ENCODE measurements around the gene HIVEP3. TPM values are rescaled to one million over a fixed set of nuclear protein-coding genes. Genes with fewer than 3 reads are reported as not detected.

Gene HIVEP3
- total RNA-seq, 2 experiments from 2014 or later = 18.6 to 20.4 TPM

- intact Hi-C loops (cut with micrococcal nuclease) = no loop called here
- DNase-seq = no peak
- ChIA-PET CTCF (interaction anchor here (1.7 kb wide), 1 partner anchor 8 kb away, joined by 7 read pairs; no protein-coding TSS in a partner anchor), POLR2A (interaction anchor here (1.5 kb wide), 2 partner anchors 9 to 10 kb away, joined by 3 to 5 read pairs; no protein-coding TSS in a partner anchor)
- Mint-ChIP-seq H3K27ac (no peak overlapping the region), H3K9me3 (no peaks in the 10 kb centered on the region), H3K4me1 (ENCODE audit: low read depth) (peaks cover 13% of the 10 kb centered on the region), H3K4me3 (no peak overlapping the region), H3K27me3 (no peaks in the 10 kb centered on the region), H3K36me3 (ENCODE audit: low read depth) (no peaks in the 10 kb centered on the region)
- ATAC-seq = no peak
- TF ChIP-seq, protein P1, sequence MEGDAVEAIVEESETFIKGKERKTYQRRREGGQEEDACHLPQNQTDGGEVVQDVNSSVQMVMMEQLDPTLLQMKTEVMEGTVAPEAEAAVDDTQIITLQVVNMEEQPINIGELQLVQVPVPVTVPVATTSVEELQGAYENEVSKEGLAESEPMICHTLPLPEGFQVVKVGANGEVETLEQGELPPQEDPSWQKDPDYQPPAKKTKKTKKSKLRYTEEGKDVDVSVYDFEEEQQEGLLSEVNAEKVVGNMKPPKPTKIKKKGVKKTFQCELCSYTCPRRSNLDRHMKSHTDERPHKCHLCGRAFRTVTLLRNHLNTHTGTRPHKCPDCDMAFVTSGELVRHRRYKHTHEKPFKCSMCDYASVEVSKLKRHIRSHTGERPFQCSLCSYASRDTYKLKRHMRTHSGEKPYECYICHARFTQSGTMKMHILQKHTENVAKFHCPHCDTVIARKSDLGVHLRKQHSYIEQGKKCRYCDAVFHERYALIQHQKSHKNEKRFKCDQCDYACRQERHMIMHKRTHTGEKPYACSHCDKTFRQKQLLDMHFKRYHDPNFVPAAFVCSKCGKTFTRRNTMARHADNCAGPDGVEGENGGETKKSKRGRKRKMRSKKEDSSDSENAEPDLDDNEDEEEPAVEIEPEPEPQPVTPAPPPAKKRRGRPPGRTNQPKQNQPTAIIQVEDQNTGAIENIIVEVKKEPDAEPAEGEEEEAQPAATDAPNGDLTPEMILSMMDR (IDR thresholded peaks at IDR 0.05) = no peak
These were observed 35.2 kb downstream of the HIVEP3 start for GRCh38 chr1:41883507-41883906.

- CTCF ChIA-PET = interaction anchor here (0.6 to 1.7 kb wide), 2 partner anchors 9 to 500 kb away, joined by 3 to 7 read pairs; no protein-coding TSS in a partner anchor
- TF ChIP-seq, protein P1 (IDR thresholded peaks at IDR 0.05) = no peak
- DNase-seq (no peak), ATAC-seq (peak; percentile 51)
- H3K4me1 Mint-ChIP-seq (ENCODE audit: low read depth) = peaks cover 9% of the 10 kb centered on the region
- POLR2A ChIA-PET = interaction anchor here (0.6 to 1.5 kb wide), 3 partner anchors 9 to 166 kb away, joined by 3 to 5 read pairs (median 3); no protein-coding TSS in a partner anchor
- H3K27me3 Mint-ChIP-seq = no peaks in the 10 kb centered on the region
- no peak overlapping the region for H3K4me3 Mint-ChIP-seq
- no peak overlapping the region for H3K27ac Mint-ChIP-seq
- H3K9me3 Mint-ChIP-seq = no peaks in the 10 kb centered on the region
- H3K36me3 Mint-ChIP-seq (ENCODE audit: low read depth) = no peaks in the 10 kb centered on the region
- intact Hi-C loops (cut with micrococcal nuclease) = no loop called here
These were observed 36.2 kb downstream of the HIVEP3 start for GRCh38 chr1:41882486-41882885.

GRCh38 chr1:41882068-41882477 lies 36.6 kb downstream of the HIVEP3 start:
- intact Hi-C loops (cut with micrococcal nuclease) = no loop called here
- ATAC-seq = no peak
- ChIA-PET POLR2A (interaction anchor here (1.5 kb wide), 2 partner anchors 8 to 10 kb away, joined by 3 to 5 read pairs; no protein-coding TSS in a partner anchor), CTCF (interaction anchor here (1.7 kb wide), 1 partner anchor 10 kb away, joined by 7 read pairs; no protein-coding TSS in a partner anchor)
- TF ChIP-seq, protein P1 (IDR thresholded peaks at IDR 0.05) = no peak
- no peak overlapping the region for H3K27ac Mint-ChIP-seq
- no peak overlapping the region for H3K4me3 Mint-ChIP-seq
- H3K27me3 Mint-ChIP-seq = no peaks in the 10 kb centered on the region
- peaks cover 13% of the 10 kb centered on the region for H3K4me1 Mint-ChIP-seq (ENCODE audit: low read depth)
- no peak for DNase-seq
- no peaks in the 10 kb centered on the region for H3K36me3 Mint-ChIP-seq (ENCODE audit: low read depth)
- H3K9me3 Mint-ChIP-seq = no peaks in the 10 kb centered on the region

GRCh38 chr1:41880950-41881885 lies 37.5 kb downstream of the HIVEP3 start:
- CTCF ChIA-PET = no interaction called here
- TF ChIP-seq, protein P1 (IDR thresholded peaks at IDR 0.05) = no peak
- Mint-ChIP-seq H3K9me3 (no peaks in the 10 kb centered on the region), H3K36me3 (ENCODE audit: low read depth) (no peaks in the 10 kb centered on the region), H3K27me3 (no peaks in the 10 kb centered on the region), H3K27ac (no peak overlapping the region), H3K4me3 (no peak overlapping the region), H3K4me1 (ENCODE audit: low read depth) (peaks cover 20% of the 10 kb centered on the region)
- ATAC-seq = no peak
- POLR2A ChIA-PET = no interaction called here
- no peak for DNase-seq
- intact Hi-C loops (cut with micrococcal nuclease) = no loop called here

DNA sequence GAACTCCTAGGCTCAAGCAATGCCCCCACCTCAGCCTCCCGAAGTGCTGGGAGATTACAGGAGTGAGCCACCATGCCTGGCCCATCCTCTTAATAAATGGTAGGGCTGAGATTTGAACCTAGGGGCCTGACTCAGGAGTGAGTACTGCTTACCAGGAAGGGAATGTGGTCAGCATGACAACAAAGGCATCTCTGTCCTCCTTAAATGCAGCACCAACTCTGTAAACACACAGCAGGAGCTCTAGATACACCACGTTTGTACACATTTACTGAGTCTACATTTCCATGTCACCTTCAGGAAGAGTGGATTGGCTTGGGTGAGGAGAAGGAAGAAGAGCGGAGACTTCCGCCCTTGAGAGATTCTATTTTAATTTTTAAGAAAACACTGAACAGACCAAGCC lies 38.5 kb downstream of the HIVEP3 start:
- intact Hi-C loops (cut with micrococcal nuclease) = no loop called here
- Mint-ChIP-seq H3K4me3 (no peak overlapping the region), H3K27ac (no peak overlapping the region), H3K36me3 (ENCODE audit: low read depth) (no peaks in the 10 kb centered on the region), H3K4me1 (ENCODE audit: low read depth) (peaks cover 22% of the 10 kb centered on the region), H3K9me3 (no peaks in the 10 kb centered on the region), H3K27me3 (no peaks in the 10 kb centered on the region)
- CTCF ChIA-PET = no interaction called here
- TF ChIP-seq, protein P1 (IDR thresholded peaks at IDR 0.05) = no peak
- ATAC-seq = no peak
- no peak for DNase-seq
- POLR2A ChIA-PET = no interaction called here
